Stimulated activated CD8-positive, alpha-beta memory T cell treated with anti-CD3 and anti-CD28 coated beads, Interleukin-7, amount 100 ng/mL, for 4 hours (primary cell): ENCODE results near the gene DYNC2H1.
"Not testable (repeated sequence)": the region's sequence is repeated elsewhere in the genome, so short reads cannot be mapped to it uniquely, and the experiment has no call there.

ENCODE experiments used
- DNase-seq, 2 donors: peaks; one replicate each; pipeline ENCODE4 v3.0.0-alpha.2; 2020; ENCODE audit warnings: low read depth in 2 of 2

The DYNC2H1 gene

DNA sequence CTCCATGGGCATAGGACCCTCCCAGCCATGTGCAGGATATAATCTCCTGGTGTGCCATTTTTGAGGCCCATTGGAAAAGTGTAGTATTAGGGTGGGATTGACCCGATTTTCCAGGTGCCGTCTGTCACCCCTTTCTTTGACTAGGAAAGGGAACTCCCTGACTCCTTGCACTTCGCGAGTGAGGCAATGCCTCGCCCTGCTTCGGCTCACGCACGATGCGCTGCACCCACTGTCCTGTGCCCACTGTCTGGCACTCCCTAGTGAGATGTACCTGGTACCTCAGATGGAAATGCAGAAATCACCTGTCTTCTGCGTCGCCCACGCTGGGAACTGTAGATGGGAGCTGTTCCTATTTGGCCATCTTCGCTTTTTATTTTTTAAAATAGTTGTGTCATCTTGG lies 32.8 kb downstream of the DYNC2H1 start:
- DNase-seq: not testable (repeated sequence)

DNA sequence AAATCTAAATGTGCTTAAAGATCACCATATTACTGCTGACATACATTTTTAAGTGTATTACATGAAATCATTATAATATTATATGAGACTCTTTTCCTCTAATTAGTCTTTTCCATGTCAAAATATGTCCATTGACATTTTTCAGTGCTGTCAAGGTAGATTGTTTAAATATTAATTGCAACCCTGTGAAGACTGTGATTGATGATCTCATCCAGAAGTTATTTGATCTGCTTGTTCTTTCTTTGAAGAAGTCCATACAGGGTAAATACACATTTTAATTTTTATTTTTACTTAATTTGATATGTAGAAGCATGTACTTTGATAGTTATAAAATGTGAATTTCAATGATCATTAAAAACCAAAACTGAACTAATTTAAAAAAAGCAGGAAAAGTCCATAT lies 38.4 kb downstream of the DYNC2H1 start:
- no peak for DNase-seq

DNA sequence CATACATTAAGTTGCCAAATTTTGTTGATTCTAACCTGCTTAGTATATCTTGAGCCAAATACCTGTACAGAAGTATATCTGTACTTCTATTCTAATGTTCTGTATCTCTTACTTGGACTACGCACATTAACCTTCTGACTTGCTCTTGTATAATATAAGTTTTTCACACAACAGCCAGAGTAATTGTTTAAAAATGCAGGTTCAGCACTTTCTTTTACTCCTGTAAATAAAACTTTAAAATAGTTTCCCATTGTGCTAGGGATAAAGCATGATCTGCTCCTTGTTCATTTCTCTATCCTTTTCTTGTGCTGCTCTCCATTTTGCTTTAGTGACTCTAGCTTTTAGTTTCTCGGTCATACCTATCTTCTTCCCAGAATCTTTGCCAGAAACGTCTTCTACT lies 48.3 kb downstream of the DYNC2H1 start:
- DNase-seq: no peak

DNA sequence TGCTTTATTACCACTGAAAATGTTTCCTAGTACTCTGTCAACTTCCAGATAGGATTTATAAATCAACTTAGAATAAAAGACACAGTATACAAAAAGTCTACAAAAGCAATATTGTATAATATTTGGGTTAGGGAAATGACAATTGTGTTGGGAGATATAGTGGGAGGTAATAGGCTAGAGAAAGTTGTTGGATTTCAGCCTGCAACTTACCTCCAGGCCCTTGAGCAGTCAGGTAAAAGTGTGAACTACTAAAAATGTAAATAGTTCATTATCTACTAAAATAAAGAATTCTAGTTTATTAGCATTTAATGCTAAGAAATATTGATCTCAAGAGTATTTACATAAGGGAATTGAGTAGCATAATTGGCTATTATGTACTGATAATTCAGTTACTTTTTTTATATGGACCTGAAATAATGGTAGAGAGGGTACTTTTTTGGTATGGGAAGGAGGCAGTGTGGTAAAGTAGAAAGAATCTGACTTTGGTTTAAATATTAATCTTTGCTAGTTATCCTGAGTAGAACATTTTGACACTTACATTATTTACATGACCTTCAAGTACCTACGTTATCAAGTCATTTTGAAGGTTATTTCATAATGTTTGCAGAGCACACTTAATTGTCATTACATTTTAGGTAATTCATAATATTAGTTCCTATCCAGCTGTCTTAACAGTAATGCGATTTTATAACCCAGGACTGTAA lies 55.0 kb downstream of the DYNC2H1 start:
- no peak for DNase-seq

DNA sequence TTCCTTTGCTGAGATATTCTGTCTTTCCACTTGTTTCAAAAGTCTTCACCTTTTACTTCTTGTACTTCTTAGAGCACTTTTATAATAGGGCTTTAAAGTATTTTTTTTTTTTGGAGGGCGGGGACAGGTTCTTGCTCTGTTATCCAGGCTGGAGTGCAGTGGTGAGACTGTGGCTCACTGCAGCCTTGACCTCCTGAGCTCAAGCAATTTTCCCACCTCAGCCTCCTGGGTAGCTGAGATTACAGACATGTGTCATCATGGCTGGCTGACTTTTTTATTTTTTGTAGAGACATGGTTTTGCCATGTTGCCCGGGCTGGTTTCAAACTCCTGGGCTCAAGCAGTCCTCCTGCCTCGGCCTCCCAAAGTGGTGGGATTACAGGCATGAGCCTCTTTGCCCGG lies 57.9 kb downstream of the DYNC2H1 start:
- DNase-seq: no peak

DNA sequence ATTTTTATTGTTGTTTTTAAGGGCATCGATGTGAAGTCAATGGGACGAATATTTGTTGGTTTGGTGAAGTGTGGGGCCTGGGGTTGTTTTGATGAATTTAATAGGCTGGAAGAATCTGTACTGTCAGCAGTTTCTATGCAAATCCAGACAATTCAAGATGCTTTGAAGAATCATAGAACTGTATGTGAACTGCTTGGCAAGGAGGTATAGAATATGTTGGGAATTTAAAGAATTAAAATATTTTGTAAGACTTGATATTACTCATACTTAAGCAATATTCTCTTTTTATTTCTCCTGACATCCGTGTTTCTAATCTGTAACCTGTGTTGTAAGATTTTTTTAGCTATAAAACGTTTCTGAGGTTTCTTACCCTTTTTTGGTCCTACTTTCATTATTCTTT lies 61.6 kb downstream of the DYNC2H1 start:
- no peak for DNase-seq

DNA sequence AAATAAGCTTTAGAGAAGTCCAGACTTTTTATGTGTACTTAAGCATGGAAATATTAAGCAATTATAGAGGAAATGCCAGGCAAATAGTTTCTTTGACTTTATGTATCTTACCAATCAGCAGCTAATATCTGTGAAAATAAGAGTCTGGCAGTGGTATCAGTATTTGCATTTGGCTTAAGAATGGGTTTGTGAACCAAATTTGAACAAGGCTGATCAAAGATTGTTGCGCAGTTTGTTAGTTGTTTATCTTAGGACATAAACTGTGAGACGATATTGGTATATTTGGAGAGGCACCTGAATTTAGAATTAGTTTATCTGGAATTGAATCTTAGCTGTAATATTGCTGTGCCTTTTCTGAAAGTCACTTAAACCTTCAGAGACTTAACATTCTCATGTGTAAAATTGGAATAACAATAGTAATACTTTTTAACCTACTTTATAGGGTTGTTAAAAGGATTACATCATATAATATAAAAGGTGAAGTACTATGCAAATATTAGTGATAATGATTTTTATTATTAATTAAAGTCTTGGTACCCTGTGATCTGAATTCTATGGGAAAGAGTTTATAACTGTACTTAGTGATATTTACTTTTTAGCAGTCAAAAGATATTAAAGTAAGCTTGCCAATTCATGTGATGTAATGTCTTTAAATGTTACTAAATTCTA lies 66.4 kb downstream of the DYNC2H1 start:
- DNase-seq: no peak

DNA sequence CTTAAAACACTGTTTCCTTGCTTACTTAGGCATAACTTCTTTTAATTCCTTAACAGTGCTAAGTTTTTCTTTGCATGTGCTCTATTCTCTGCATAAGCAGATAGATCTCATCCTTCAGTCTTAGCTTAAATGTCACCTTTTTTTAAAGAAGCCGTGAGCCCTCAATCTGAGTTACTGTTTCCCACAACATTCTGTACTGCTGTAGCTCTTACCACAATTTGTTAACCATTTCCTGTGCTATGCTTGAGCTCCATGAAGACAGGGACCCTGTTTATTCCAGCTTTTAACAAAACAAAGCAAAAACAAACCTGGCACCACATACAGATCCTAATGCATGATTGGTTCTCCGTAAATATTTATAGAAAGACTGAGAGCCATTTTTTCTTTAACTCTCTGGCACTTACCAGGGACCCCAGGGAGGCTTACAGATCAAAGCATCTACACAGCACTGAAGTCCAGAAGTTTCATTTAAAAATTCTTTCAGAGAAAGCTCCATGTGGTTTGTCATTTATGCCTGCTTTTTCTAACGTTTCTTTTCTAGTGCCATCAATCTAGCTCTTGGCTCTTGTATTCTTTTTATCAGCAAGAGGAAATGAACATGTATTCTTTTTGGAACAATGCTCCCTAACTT lies 74.9 kb downstream of the DYNC2H1 start:
- no peak for DNase-seq

DNA sequence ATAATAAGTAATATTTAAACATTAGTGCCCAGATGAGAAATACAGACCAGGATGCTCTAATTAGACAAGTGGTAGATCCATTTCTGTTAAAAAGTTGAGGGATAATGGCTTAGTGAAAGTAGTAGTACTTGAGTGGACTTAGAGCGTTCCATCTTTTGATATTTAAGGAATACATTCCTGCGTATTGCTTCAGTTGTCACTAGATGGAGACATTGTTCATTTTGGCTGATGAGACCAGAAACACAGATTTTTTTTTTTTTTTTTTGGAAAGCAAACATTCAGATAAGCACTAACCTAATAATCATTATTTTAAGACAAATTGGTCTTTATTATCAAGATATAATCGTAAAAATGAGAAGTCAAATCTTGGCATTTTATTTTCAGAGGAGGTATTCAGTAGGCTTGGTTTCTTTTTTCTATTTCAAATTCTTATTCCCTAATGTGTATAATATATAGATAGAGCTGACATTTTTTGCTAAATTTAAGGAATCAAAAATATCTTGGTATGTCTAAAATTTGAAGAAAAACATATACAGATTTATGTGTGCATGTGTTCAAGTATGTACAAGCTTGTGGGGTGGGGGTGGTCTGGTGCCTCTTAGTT lies 92.9 kb downstream of the DYNC2H1 start:
- DNase-seq: no peak

DNA sequence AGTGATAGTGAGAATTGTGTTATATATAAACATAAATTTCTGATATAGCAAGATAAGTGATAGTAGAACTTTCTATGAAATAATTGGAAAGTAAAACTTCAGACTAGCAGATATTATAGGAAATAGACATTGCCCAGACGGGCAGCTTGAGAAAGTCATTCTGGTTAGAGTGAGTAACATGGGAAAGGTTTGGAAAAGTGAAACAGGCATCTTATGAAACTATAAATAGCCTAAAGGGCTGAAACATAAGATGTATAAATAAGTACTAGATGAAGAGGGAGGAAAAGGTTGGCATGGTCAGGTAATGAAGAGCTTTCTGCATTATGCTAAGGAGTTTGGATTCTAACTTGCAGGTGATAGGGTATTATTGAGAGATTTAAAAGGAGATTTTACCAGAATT lies 101.3 kb downstream of the DYNC2H1 start:
- no peak for DNase-seq

DNA sequence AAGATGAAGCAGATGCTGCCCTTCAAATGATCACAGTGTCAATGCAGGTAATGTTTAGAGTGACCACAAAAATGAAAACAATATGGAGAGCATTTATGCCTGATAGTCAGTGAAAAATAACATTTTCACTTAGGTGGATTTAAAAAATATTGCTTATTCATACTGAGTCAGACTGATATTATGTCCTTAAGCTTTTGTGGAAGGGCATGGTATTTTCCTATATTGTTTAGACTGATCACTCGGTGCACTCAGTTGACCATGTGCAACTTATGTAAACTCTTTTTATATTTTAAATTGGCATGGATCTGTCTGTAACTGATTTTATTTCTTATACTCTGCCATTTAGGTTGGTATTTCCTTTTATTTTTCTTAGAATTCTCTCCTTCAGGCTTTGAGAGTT lies 106.6 kb downstream of the DYNC2H1 start:
- no peak for DNase-seq

DNA sequence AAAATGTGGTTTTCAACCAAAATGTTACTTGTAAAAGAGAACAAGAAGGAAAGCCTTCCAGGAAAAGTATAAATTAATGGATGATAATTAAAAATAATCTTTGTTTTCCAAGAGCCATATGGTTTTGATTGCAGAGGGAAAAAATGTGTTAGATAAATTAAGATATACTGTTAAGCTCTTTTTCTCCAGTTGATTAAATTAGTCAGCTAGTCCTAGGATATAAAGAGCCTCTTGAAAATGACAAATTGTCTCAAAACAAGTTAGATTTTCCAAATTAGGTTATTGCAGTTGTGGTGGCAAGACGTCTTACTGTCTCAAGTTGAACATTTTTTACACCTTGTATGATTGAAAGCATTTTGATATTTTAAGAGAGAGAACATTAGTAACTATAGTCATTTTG lies 110.9 kb downstream of the DYNC2H1 start:
- no peak for DNase-seq

DNA sequence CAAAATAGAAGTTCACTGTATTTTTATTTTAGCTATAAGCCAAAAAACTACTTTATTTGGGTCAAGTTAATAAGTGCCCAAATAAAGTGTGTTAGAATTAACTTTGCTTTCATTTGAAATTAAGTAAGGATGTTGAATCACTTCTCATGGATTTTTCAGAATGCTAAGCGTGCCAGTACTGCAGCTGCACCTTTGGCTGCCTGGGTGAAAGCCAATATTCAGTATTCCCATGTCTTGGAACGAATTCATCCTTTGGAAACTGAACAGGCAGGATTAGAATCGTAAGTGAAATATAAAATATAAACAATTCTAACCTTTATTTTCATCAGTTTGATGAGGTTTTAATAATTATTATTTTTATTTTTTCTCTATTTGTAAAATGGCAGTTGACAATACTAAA lies 113.6 kb downstream of the DYNC2H1 start:
- DNase-seq: no peak

DNA sequence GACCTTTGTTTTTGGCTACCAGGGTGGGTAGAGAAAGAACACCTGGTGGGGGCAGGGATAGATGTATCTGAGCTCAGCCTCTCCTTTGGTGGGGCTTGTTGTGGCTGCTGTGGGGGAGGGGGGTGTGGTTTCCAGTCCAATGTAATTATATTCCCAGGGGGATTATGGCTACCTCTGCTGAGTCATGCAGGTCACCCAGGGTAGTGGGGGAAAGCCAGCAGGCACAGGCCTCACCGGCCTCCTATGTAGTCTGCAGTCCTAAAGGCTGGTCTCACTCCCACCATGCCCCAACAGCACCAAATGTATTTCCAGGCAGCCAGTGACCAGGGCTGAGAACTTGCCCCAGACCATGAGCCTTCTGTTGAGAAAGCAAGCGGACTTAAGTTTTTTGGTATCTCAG lies 119.6 kb downstream of the DYNC2H1 start:
- no peak for DNase-seq

DNA sequence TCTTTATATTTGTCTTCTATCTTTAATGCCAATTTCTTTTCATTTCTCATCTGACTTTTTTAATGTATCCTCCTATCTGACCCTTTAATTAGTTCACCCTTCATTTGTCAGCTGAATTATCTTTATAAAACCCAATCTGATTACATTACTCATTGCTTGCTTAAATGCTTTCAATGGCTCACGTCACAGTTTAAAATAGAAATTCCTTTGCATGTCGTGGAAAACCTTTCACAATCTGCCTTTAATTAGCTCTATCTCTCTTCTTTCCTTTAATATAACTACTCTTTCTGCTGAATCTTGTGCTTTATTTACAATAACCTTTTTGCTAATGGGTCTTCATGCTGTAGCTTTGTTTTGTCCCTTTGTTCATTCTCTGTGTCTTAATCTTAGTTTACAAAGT lies 125.7 kb downstream of the DYNC2H1 start:
- no peak for DNase-seq

DNA sequence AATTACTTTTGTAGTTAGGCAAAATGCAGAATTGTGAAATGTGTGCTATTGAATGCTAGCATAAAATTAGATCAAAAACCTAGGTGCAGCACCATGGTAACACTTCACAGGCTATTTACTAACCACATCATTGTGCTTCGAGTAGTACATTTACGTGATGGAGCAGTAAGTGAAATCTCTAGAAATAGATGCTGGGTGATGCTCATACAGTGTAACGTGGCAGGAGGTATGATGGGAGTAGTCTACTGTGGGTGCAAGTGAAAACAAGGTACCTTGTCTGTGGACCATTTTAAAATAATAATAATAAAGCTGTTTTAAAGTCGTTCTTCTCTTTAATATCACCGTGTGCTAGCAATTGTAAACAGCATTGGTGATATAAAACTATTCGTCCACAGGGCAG lies 132.3 kb downstream of the DYNC2H1 start:
- no peak for DNase-seq

DNA sequence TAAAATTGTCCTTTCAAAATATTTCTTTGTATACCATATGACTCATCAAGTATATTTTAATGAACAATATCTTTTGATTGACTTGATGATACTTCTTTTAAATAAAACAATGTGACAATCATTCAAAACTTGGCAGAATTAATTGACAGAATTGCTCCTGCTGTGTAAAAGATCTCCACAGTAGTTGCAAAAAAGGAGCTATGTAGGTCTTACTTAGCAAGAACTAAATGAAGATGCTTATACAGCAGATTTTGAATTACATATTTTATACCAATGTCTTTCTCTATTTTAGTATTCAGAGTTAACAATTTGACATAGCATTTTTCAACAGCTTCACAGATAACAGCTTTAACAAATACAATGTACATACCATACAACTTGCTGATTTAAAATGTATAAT lies 144.9 kb downstream of the DYNC2H1 start:
- no peak for DNase-seq

DNA sequence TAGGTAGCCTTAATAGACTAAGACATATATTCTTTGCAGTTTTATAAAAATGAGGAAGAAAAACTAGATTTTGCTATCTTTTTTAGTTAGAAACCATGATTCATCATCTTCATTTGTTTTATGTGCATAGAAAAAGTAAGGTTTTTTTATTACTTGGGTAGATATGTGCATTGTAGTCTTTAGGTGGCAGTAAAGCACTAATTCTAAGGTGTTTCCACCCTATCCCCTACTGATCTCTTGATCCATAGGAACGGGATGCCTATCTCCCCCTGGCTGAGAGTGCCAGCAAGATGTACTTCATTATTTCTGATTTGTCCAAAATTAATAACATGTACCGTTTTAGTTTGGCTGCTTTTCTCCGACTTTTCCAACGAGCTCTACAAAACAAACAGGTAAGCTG lies 148.1 kb downstream of the DYNC2H1 start:
- no peak for DNase-seq

DNA sequence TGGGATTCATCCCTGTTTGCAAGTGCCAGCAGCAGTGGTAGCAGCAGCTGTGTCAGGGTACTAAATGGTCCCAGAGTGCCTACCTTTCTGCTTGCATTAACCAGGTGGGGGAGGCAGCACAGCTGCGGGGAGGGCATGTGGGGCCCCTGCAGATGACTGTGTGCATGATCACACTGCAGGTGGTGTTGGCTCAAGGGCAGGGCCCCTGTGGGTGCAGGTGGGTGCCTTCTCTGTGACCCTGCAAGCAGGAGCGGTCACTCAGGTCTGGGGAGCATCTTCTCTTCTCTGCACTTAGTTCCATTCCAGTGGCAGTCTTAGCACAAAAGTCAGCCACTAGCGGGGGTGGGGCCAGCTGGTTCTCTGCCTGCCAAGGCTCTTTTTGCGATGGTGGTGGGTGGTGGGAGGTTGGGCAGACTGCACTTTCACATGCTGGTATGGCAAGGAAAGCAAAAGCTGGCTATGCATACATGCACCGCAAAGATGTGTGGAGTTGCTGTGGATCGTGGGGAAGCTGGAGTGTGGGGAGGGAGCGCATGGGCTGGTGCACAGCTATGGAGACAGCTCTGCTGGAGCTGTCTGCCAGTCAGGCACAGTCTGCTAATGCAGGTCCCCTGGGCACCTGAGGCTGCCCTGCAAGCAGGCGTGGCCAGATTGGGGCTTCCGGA lies 157.1 kb downstream of the DYNC2H1 start:
- no peak for DNase-seq

DNA sequence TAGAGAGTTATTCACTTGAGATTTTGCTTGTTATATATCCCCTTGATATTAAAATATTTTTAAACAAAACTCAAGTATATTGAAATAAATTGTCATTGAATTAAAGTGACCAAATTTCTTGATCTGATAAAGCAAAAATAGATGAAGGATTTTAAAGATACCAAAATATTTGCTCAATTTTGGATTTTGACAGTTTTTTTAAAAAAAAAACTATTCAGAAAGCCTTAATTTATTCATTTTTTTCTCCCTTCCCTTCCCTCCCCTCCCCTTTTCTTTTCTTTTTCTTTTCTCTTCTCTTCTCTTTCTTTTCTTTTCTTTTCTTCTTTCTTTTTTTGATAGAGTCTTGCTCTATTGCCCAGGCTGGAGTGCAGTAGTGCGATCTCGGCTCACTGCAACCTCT lies 163.7 kb downstream of the DYNC2H1 start:
- DNase-seq: no peak

DNA sequence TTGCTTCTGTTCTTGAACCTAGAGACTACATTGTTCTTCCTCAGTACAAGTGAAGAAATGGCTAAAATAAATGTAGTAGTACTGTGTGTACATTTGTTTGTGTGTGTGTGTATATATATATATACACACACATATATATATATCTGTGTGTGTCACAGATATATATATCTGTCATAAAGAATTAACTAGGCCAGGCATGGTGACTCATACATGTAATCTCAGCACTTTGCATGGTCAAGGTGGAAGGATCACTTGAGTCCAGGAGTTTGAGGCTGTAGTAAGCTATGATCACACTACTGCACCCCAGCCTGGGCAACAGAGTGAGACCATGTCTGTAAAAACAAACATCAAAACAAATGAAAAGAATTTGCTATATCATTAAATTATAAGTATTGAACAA lies 164.8 kb downstream of the DYNC2H1 start:
- no peak for DNase-seq

DNA sequence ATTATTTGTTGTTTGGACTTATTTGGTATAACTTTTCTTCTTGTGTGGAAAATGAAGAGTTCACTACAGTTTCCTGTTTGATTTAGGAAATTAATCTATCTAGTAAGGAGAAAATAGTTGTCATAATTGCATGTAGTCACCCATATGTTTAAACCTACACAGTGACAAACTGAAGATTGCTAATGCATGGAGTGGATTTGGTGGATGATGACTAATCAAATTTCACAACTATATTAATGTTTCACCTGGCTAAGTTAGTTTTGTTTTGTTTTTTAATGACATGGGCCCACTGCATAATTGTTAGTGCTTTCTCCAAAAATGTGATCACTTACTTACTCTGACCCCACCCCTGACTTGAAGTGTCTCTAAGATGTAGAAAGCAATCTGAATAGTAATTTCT lies 170.6 kb downstream of the DYNC2H1 start:
- DNase-seq: no peak
